ENCODE data around the gene EXOC3.

The EXOC3 gene

DNA sequence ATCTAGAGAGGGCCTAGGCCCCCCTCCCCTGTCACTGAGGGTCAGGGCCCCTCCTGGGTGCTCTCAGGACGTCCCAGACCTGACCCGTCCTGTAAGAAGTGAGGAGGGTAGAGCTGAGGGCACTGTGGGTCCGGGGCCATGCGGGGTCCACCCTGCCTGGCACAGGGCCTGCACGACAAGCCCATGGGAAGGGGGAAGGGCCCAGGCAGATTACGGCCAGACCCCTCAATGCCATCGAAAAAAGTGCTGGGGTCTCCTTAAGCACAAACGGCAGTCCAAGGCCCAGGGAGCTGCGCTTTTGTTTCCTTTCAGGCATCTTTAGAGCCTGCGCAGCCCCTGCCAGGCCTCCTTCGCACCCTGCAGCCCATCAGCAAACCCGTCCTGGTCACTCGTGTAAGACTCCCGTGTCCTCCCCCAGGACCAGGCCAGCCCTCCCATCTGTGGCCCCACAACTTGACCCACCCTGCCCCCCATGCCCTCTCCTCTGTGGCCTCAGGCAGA, 4.4 kb upstream of the EXOC3 start:
- DNase-seq: no peak

DNA sequence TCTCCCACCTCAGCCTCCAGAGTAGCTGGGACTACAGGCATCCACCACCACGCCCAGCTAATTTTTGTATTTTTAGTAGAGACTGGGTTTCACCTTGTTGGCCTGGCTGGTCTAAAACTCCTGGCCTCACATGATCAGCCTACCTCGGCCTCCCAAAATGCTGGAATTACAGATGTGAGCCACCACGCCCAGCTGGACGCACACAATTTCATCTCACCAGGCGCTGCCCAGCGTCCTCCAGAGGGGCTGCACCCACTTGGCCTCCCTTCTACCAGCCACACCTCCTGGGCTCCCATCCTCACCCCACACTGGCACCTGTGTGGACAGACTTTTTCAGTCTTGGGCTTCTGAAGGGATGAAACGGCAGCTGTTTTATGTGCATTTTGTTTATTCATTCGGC, 3.8 kb upstream of the EXOC3 start:
- DNase-seq: no peak

DNA sequence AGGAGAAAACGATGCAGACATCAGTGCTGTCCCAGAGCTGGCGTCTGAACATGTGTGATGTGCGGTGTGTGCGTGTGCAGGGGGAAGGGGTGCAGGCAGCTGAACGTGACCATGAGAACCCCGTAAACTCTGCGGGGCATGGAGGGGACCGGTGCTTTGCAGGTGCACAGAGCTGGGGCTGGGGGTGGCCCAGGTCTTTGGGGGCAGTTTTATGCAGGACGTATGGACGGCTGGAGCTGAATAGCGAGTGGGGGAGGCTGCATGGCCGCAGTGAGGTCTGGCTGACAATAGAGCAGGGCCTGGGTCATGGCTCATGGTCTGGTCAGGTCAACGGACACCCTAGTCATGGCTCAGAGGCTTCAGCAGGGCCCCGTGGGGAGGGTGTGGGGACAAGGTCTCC, 3.3 kb upstream of the EXOC3 start:
- no peak for DNase-seq

DNA sequence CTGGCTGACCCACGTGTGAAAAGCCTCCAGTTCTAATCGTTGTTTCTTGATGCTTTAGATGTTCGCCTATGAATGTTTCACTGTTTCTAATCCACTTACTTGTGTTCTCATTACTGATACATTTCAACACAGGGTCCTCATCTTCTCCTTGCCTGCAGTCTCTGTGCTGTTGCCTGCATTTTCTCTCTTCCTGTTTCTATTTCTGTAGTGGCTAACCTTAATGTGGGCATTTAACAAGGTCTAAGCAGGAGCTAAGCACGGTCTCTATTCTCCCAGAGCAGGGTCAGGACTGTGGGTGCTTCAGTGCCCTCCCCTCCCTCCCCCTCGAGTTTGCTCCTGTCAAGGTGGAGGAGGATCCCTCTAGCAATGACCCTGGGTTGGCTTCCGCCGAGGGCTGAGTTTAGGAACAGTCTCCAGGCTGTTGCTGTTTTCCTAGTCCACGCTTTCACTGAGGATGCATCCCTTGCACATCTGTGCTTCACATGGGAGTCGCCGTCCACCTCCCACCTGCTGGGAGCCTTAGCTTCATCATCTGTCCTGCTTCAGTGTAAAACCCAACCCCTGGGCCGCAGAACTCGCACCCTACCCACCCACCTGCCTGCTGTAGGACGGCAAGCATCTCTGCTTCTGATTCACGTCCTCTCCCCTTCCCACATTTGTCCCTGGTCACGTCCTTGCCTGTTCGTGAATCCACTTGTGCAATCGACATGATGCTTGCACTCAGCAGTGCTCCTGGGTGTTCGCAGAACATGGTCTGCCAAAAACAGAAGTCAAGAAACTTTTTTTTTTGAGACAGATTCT, 2.4 kb upstream of the EXOC3 start:
- DNase-seq: no peak

DNA sequence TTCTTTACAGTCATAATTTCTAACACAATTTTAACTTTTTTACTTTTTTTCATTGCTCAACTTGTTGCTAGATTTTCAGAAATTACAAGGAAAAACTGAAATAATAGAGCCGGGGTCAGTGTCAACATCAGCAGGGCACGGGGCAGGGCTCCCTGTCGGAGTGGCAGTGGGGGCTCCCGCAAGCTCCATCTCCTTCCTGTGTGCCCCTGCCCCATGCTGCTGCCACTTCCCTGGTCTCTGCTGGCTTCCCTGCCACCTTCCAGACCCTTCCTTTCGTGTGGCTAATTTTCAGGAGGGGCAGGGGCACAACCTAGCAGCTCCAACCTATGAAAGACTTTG, 1.0 kb upstream of the EXOC3 start:
- DNase-seq: no peak

DNA sequence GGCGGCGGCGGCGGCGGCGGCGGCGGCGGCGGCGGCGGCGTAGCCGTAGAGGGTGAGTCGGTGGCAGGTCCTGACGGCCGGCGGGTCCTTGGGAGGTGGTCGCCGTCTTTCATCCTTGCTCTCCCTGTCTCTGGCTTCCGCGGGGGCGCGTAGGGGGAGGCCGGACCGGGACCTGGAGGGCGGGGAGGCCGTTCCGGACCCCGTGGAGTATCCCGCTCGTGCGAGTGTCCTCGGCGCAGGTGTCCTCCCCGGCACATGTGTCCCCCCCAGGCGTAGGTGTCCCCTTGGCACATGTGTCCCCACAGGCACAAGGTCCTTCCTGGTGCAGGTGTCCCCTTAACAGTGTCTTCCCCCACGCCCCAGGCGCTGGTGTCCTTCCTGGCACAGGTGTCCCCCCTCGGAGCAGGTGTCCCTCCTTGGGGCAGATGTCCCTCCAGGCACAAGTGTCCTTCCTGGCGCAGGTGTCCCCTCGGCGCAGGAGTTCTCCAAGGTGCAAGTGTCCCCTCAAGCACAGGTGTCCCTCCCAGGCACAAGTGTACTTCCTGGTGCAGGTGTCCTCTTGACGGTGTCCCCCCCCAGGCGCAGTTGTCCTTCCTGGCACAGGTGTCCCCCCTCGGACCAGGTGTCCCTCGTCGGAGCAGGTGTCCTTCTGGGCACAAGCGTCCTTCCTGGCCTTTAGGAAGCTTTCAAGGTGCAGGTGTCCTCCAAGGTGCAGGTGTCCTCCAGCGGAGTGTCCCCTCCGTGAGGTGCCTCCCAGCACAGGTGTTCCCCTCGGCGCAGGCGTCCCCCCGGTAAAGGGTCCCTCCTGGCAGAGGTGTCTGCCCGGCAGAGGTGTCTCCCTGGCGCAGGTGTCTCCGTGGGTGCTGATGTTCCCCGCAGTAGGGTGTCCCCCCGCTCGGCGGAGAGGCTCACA, 519 bp downstream of the EXOC3 start:
- peak in 5 of 56 donors; percentile 15 to 62 (median 50) for DNase-seq

DNA sequence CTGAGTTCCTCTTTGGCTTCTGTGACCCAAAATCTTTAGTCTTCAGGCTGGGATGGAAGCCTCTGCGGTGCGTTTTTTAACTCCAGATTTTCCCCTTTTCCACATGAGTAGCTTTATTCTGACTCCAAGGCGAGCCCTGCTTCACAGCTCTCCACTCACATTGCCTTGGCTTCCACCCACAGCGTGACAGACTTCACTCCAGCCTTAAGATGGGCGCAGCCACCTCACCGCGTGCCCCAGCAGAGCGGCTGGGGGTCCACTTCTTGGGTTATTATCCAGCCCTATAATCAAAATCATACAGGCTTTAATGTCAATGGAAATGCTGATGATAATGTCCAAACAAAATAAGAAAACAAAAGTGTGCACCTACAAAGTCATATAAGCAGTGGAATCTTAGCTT, 1.2 kb downstream of the EXOC3 start:
- no peak for DNase-seq

DNA sequence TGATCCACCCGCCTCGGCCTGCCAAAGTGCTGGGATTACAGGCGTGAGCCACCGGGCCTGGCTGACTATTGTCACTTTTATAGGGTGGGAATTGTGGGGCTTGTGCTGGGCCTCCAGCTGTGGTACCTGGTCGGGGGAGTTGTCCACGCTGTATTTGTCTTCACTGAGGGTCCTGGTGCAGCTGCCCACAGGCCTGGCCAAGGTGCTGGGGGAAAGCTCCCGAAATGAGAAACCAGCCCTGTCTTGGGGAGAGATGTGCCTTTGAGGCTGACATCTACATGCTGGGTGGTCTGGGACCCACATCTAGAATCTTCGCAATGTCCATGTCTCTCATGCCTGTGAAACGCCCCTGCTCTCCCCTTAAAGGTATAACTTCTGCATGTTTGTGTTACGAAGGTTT, 2.6 kb downstream of the EXOC3 start:
- no peak for DNase-seq

DNA sequence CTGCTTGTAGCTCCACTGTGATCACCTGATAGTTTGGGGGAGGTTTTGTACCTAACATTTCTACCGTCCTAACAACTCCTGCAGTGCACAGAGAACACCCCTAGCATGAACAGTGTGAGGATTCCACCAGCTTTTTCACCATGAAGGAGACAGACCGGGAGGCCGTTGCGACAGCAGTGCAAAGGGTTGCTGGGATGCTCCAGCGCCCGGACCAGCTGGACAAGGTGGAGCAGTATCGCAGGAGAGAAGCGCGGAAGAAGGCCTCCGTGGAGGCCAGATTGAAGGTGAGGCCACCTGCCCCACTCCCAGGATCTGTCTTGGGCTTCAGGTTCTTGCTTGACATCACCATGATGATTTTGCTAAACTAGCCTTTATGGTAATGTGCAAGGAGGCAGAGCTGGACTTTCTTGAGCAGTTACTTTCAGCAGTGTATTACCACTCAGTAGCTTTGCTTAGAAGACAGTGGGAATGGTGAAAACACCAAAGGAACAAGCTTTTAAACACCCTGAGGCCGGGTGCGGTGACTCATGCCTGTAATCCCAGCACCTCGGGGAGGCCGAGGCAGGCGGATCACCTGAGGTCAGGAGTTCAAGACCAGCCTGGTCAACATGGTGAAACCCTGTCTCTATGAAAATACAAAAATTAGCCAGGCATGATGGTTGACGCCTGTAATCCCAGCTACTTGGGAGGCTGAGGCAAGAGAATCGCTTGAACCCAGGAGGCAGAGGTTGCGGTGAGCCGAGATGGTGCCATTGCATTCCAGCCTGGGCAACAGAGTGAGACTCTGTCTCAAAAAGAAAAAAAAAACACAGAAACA, 3.3 kb downstream of the EXOC3 start:
- no peak for DNase-seq

DNA sequence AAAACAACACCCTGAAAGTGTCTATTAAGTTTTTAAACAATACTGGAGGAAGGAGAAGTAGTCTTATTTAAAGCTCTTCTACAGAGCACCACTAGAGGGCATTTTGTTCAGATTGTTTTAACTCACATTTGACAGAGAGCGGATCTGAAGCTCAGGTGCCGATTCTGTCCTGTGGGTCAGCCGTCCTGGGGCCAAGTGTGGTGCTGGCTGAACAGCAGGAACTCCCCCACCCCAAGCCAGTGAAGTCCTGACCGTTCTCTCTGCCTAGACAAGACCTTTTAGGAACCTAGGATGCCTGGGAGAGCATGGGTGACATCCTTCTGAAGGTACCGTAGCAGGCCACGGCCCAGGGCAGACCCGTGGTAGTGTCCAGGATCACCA, 3.9 kb downstream of the EXOC3 start:
- DNase-seq: no peak

DNA sequence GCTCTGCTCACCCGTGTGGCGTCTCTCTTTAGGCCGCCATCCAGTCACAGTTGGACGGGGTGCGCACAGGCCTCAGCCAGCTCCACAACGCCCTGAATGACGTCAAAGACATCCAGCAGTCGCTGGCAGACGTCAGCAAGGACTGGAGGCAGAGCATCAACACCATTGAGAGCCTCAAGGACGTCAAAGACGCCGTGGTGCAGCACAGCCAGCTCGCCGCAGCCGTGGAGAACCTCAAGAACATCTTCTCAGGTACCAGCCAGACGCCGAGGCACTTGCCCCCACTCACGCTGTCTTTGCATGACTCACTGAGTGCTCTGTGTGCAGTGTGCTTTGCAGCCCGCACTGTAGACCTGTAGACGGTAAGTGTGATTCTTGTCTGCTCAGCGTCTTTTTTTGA, 4.5 kb downstream of the EXOC3 start:
- DNase-seq: peak in 10 of 56 donors; percentile 9 to 50 (median 32)

DNA sequence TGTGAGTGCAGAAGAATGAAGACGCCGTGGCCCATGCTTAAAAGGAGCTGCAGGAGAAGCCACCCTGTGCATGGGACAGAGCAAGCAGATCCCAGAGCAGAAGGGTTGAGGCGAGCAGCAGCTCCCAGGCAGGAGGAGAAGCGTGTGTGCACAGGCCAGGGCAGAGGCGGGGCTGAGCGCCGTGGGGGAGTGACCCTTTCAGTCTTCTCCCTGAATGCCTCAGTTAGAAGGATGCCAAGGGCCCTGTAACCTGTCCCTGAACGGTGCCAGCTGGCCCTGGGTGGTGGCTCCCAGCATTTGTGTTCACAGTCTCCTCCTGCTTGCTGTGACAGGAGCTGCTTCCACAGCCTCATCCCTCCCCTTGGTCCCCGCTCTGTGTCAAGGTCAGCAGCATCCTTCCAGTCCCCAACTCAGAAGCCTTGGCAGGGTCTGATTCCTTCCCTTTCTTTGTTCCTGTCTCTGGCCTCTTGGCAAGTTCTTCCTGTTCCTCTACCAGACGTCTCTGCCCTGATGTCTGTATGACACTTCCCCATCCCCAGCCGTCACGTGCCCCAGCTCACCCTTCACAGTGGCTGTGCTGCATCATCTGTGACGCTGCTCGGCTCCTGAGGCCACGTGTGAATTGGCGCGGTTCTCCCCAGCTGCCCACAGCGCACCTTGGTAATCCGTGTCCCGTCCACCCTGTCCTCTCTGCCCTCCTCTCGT, 5.2 kb downstream of the EXOC3 start:
- DNase-seq: peak in 39 of 56 donors; percentile 22 to 79 (median 58)

DNA sequence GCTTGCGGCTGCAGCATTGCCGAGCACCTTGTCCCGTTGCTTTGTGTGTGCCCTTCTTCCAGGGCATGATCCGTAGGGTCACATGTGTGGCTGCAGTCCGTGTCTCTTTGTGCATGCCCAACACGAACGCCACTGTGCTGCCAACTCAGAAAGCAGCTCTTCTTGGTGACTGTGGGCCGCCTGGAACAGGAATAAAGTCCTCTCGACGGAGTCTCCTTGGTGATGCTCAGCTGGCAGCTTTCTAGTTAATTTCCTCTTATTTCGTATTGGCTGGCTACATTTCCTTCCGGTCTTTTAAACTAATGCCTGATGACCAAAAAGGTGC, 5.8 kb downstream of the EXOC3 start:
- peak in 36 of 56 donors; percentile 31 to 81 (median 59) for DNase-seq

DNA sequence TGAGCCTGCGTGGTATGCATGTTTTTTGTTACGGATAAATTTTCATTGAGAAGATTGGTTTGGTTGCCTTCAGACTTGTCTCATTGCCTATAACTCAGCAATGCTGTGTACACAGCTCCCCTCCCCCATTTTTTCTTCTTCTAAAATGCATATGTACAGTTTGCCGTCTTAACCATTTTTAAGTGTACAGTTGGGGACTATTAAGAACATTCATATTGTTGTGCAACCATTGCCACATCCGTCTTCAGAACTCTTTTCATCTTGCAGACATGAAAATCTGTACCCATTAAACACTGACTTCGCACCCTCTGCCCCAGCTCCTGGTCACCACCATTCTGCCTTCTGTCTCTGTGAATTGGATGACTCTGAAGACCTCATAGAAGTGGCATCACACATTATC, 6.2 kb downstream of the EXOC3 start:
- DNase-seq: no peak

DNA sequence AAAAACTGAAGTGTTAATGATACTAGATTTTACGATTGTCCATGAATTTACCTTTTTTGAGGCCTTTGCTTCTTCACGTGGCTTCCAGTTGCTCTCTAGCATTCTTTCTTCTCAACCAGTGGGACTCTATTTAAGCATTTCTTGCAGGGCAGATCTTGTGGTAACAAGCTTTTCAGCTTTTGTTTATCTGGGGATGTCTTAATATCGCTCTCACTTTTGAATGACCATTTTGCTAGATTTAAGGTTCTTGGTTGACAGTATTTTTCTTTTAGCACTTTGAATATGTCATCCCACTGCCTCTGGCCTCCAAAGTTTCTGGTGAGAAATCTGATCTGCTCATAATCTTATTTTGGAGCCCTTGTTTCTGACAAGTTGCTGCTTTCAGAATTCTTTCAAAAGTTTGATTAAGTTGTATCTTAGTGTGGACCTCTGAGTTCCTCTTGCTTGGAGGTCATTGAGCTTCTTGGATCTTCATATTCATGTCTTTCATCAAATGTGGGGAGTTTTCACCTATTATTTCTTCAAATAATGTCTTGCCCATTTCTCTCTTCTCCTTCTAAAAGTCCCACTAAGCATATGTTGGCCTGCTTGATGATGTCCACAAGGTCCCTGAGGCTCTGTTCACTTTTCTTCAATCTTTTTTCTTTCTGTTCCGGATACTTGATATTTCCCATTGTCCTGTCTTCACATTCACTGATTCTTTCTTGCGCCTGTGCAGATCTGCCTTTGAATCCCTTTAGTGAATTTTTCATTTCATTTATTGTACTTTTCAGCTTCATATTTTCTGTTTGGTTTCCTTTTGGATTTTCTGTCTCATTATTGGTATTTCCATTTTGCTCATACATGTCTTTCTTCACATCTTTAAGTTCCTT, 8.8 kb downstream of the EXOC3 start:
- DNase-seq: no peak

DNA sequence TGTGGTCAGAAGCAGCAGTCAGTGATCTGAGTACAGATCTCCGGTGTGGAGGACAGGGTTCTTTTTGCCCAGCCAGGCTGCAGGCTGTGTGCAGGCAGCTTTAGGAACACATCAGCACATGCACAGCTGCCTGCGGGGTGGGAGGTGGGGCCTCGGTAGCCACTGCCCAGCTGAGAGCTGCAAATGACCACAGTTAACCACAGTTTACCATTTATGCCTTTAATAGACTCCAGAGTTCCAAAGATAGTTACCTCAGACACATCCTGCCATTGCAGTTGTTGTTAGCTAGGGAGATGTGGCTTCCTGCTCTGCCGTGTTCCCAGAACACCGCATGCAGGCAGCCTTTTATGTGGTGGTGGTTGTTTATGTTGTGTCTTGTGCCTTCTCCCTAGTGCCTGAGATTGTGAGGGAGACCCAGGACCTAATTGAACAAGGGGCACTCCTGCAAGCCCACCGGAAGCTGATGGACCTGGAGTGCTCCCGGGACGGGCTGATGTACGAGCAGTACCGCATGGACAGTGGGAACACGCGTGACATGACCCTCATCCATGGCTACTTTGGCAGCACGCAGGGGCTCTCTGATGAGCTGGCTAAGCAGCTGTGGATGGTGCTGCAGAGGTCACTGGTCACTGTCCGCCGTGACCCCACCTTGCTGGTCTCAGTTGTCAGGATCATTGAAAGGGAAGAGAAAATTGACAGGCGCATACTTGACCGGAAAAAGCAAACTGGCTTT, 10.2 kb downstream of the EXOC3 start:
- no peak for DNase-seq

DNA sequence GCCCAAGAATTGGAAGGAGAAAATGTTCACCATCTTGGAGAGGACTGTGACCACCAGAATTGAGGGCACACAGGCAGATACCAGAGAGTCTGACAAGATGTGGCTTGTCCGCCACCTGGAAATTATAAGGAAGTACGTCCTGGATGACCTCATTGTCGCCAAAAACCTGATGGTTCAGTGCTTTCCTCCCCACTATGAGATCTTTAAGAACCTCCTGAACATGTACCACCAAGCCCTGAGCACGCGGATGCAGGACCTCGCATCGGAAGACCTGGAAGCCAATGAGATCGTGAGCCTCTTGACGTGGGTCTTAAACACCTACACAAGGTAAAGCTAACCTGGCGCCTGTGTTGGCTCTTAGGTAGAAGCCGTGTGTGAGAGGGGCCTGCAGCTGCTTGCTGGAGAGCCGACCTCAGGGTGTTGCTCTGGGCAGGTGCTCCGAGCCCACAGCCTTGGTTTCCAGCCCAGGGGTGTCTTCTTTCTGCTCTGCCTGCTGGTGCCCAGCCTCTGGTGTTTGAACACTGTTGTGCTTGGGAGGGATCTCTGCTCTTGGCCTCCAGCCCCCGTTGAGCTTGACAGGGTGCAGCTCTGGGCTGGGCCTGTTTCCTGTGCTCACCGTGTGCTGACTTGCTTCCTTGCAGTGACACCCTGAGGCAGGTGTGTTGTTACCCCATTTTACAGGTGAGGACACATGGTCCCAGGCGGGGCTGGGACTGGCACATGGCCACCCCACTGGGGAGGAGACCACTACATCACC, 10.9 kb downstream of the EXOC3 start:
- no peak for DNase-seq

DNA sequence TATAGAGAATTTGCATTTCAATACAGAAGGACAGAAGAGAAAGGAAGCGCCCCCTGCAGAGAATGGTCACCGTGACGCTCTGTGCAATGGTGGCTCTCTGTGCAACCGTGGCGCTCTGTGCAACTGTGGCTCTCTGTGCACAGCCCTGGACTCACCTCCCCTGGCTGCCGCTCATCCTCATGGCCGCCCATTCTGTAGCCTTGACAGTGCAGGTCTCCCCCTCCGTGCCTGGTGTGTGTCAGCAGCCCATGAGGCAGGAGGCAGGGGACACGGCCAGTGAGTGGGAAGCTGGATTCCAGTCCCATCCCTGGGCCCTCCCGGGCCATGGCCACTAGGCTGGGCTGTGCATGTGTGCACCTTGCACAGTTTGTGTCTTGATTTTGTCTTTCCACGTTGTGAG, 12.0 kb downstream of the EXOC3 start:
- DNase-seq: no peak

DNA sequence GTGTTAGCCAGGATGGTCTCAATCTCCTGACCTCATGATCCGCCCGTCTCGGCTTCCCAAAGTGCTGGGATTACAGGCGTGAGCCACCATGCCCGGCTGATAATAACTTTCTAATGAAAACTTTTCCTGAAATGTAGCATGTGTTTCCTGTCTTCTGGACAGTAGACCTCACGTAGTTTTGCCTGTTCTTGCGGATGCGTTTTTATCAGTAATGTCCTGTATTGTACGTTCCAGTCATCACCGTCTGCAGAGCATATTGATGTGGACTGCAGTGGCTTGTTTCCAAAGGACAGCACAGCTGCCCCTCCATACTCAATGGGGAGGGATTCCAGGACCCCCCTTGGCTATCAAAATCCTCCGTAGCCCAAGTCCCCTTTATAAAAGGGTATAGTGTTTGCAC, 12.8 kb downstream of the EXOC3 start:
- DNase-seq: no peak
